NB4 (cell line): ENCODE measurements around the gene GMDS.

Source experiments
- DNase-seq: peaks from one replicate; pipeline ENCODE4 v3.0.0; 2010; ENCODE audit warnings: low read depth
- H3K4me3 ChIP-seq: one replicate; pipeline ENCODE4 v1.5.1; 2011; ENCODE audit warnings: mild to moderate bottlenecking, low read depth, low read length, moderate library complexity
- MYC ChIP-seq: IDR thresholded peaks from 2 replicates; pipeline ENCODE4 v1.6.1; 2011; ENCODE audit warnings: low read depth, low read length
- POLR2A ChIP-seq: IDR thresholded peaks from 2 replicates; pipeline ENCODE4 v1.6.1; 2011; ENCODE audit warnings: mild to moderate bottlenecking; ENCODE audit not compliant: insufficient read length; ENCODE audit errors: extremely low read depth
- TF ChIP-seq, protein P1 (sequence below): IDR thresholded peaks from one replicate; pipeline ENCODE4 v1.5.1; 2012; ENCODE audit warnings: low read depth, low read length
- TF ChIP-seq, protein P2 (sequence below): IDR thresholded peaks from 2 replicates; pipeline ENCODE4 v1.6.1; 2011; ENCODE audit warnings: low read depth, low read length

The GMDS gene

DNA sequence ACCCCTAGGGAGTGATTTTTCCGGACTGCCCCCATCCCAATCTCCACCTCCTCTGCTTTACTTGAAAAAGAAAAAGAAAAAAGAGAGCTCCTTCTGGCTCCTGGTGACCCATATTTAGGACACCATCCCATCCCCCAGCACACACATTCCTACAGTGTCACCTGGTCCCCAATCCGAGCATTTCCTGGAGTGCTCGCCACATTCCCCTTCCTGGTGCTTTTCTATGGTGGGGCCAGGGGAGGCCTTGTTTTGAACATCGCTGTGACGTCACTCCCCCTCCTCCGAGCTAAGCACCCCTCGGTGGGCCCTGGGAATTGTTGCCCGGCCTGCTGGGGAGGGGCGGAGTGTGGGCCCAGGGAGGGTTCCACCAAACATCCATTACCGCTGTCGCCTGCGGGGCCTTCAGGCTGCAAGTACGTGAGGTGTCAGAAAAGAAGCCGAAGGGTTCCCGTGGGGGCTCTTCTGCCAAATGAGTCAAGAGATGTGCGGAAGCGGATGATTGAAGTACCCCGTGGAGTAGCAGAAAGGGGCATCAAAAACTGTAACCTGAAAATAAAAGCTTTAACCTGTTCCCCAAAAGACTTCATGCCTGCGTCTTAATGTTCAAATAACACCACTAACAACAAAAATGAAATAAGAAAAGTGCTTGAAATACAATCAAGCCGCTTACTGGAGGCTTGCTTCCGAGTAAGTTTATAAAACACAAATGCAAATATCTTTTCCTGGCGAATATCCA lies 638.5 kb downstream of the GMDS start:
- DNase-seq: peak; percentile 42
- peak overlapping the region; percentile 27 for H3K4me3 ChIP-seq
- TF ChIP-seq, protein P1, sequence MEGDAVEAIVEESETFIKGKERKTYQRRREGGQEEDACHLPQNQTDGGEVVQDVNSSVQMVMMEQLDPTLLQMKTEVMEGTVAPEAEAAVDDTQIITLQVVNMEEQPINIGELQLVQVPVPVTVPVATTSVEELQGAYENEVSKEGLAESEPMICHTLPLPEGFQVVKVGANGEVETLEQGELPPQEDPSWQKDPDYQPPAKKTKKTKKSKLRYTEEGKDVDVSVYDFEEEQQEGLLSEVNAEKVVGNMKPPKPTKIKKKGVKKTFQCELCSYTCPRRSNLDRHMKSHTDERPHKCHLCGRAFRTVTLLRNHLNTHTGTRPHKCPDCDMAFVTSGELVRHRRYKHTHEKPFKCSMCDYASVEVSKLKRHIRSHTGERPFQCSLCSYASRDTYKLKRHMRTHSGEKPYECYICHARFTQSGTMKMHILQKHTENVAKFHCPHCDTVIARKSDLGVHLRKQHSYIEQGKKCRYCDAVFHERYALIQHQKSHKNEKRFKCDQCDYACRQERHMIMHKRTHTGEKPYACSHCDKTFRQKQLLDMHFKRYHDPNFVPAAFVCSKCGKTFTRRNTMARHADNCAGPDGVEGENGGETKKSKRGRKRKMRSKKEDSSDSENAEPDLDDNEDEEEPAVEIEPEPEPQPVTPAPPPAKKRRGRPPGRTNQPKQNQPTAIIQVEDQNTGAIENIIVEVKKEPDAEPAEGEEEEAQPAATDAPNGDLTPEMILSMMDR: no peak
- TF ChIP-seq MYC (no peak), POLR2A (no peak)
- TF ChIP-seq, protein P2, sequence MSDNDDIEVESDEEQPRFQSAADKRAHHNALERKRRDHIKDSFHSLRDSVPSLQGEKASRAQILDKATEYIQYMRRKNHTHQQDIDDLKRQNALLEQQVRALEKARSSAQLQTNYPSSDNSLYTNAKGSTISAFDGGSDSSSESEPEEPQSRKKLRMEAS: no peak

DNA sequence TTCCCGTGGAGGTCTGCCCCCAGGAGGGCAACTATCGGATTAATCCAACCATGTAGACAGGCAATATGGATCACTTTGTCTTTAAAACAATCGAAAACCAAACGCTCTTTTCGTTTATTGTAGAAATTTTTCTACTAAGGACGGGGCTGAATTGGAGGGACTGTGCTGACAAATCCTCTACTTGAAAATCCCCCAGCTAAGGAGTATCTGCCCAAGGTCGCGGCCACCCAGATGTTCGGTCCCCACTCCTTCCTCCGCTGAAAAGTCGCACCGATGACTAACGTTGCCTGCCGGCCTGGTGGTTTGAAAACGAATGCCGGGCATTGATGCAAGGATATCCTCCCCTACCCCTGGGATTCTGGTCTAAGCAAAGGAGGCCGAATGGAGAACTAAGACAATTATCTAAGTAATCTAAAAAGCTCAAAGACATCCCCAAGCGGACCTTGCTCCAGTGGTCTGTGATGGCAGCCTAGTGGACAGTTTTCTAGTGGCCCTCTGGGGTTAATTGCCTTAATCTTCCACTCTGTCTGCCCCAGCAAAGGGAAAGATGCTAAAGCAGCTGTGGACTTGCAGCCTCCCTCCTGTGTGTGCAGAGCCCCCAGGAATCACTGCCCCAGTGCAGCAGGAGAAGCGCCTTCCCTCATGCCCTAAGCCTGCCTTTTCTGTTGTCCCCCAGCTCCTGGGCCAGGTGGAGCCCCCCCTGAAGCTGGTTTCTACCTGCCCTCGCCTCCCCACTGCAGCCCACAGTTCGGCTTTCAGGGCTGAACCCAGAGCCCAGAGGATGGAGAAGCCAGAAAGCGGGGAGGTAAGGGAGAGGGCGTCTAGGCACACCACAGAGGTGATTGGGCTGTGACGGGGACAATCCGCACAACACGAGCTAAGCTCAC lies 639.3 kb downstream of the GMDS start:
- no peak overlapping the region for H3K4me3 ChIP-seq
- TF ChIP-seq, protein P1: no peak
- TF ChIP-seq MYC (no peak), POLR2A (no peak)
- TF ChIP-seq, protein P2: no peak
- peak; percentile 81 for DNase-seq

DNA sequence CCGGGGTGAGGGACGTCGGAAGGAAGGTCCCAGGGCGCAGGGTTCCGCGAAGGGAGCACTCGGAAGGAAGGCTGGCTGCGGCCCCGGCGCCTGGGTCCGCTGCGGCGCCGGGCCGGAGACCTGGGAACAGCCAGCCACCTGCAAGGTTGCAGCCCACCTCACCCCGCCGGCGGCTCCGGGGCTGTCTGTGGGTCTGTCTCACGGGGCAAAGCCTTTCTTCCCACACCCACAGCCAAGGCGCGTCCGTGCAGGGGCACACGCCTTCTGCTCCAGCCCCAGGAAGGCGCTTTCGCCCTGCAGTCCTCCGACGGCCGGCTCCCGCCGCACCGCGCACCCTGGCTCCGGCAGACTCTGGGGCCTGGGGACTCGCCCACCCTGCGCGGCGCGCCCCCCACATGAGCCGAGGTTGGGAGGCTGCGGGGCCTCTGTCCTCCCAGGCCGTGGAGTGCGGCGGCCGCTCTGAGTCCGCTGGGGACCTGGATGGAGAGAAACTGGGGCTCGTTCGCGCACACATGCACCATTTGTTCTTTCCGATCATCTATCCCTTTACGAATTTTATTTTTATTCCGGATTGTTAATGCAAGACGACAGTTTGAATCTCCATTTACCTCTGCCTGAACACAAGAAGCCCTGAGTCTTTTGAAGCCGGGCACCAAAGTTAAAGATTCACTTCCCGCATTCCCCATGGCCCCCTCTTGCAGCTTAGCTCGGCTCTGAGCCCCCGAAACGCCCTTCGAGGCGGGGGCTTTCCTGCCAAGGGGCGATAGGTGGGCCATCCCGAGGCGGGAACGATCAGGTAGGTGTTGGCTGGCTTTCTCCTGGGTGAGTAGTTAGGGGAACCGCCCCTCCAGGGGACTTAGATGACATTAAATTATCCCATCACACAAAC lies 640.2 kb downstream of the GMDS start:
- no peak overlapping the region for H3K4me3 ChIP-seq
- no peak for DNase-seq
- TF ChIP-seq, protein P2: no peak
- TF ChIP-seq MYC (no peak), POLR2A (no peak)
- TF ChIP-seq, protein P1: no peak

DNA sequence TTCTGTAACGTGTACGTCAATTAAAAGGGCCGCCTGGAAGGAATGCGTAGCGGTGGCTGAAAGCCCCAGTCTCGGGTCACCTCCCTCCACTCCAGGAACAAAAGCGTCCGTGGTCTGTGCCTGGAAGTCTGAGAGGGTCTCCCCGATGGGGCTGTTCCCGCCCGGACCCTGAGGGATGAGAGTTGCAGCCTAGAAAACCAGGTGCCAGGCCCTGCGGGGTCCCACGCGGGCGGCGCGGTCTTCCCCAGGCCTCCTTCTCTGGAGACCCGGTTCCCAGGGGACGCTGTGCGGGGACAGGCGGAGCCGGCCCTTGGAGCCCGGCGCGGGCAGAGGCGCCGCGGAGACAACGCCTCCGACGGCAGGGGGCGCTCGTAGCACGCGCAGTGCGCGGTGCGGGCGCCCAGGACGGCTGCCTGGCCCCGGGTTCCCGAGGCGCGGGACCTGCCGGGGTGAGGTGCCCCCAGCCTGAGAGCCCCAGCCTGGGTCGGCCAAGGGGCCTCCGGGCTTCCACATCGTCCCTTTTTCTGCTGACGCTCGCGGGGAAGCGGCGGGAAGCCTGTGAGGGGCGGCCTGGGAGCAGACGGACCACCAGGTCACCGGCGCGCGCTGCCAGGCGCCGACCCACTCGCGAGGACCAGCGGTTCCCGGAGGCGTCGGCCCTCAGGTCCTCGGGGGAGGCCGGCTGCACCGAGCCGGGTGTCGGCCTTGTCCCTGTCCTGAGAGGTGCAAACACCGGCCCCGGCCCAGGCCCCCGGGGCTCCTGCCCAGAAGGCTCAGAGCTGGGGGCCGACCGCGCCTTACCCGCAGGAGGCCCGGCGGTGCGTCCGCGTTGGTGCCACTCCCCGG lies 641.0 kb downstream of the GMDS start:
- H3K4me3 ChIP-seq: no peak overlapping the region
- peak; percentile 82 for DNase-seq
- TF ChIP-seq, protein P1: peak; percentile 72
- TF ChIP-seq MYC: no peak

DNA sequence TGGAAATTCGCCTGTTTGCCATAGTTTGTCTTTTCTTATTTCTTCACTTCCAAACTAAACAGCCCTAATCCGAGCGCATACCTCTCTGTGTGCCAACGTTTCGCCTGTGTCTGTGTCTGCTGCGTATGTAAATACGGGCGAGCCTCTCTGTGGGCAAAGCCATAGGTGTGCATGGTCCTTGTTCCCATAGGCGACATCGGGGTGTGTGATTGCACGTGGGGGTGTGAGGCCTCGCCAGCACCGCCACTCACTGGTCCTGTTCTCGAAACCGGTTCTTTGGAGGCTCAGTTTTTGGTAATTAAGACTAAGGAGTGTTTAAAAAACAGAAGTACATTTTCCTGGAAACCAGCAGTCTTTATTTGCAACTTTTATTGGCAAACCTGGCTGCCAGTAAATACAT lies 641.7 kb downstream of the GMDS start:
- TF ChIP-seq, protein P2: no peak
- TF ChIP-seq, protein P1: no peak
- TF ChIP-seq MYC (no peak), POLR2A (no peak)
- DNase-seq: no peak
- no peak overlapping the region for H3K4me3 ChIP-seq
